ENCODE results near the gene RUSF1.

GRCh38 chr16:31501966-31502348 is 6.2 kb downstream of the RUSF1 start:
- TF ChIP-seq CTCF (conservative IDR thresholded peaks at IDR 0.05 in 1 of 2, IDR thresholded peaks at IDR 0.05 in 1 of 2; ENCODE audit: extremely low read depth in 1 of 2, insufficient read depth in 1 of 2, low read depth in 1 of 2, low read length in 2 of 2) (no peak), EZH2 (IDR thresholded peaks at IDR 0.05; ENCODE audit: borderline replicate concordance, low read length) (no peak)

Measured in mammary epithelial cell (primary cell).